H1 (cell line): ENCODE results near the gene CAPN14. TPM values are rescaled to one million over a fixed set of nuclear protein-coding genes. Genes with fewer than 3 reads are reported as not detected.
A peak's percentile ranks its signal among the peaks of the same experiment; 100 is the strongest.

ENCODE experiments used
- CTCF ChIA-PET: fragments of 300-600 bp; sonication (Branson Sonifier 250); formaldehyde crosslinking; loops from one replicate; lab custom pipeline; 2021; ENCODE audit not compliant: partially characterized antibody; lab: Charles Lee
- POLR2A ChIA-PET: fragments of 300-600 bp; sonication (Branson Sonifier 250); formaldehyde crosslinking; loops from one replicate; lab custom pipeline; 2021; ENCODE audit warnings: inconsistent platforms; ENCODE audit not compliant: partially characterized antibody; lab: Charles Lee
- DNase-seq, 2 experiments: peaks; one replicate each; pipeline versions ENCODE4 v3.0.0 to v3.0.0-alpha.2; 2010 to 2022; ENCODE audit warnings: low spot score in 2 of 2, low read depth in 1 of 2, mixed read lengths in 1 of 2
- FAIRE-seq: peaks from 2 replicates; lab custom pipeline; 2011; peaks lifted over from hg19 to GRCh38; lab: Jason Lieb, UNC
- H2AFZ ChIP-seq: 2 replicates; pipeline ENCODE4 v1.8.1; 2012; ENCODE audit warnings: low read length, inconsistent platforms
- H2AK5ac ChIP-seq: 2 replicates; pipeline ENCODE4 v1.6.1; 2013; ENCODE audit warnings: low read depth, low read length
- H2BK120ac ChIP-seq: replicated peaks from 2 replicates; pipeline ENCODE3; 2013; ENCODE audit warnings: low read depth, low read length, inconsistent platforms
- H2BK12ac ChIP-seq: 2 replicates; pipeline ENCODE4 v1.6.1; 2013; ENCODE audit warnings: low read depth, low read length
- H2BK15ac ChIP-seq: 2 replicates; pipeline ENCODE4 v1.6.1; 2013; ENCODE audit warnings: low read length
- H2BK20ac ChIP-seq: 2 replicates; pipeline ENCODE4 v1.6.1; 2013; ENCODE audit warnings: low read length
- H2BK5ac ChIP-seq: 2 replicates; pipeline ENCODE4 v1.6.1; 2013; ENCODE audit warnings: low read depth, low read length
- H3K14ac ChIP-seq: 2 replicates; pipeline ENCODE4 v1.6.1; 2013; ENCODE audit warnings: inconsistent platforms; ENCODE audit not compliant: insufficient read length
- H3K18ac ChIP-seq: 2 replicates; pipeline ENCODE4 v1.6.1; 2013; ENCODE audit warnings: low read length; ENCODE audit errors: extremely low read depth
- H3K23ac ChIP-seq: 2 replicates; pipeline ENCODE4 v1.6.1; 2013; ENCODE audit warnings: inconsistent platforms; ENCODE audit not compliant: insufficient read length
- H3K23me2 ChIP-seq: 2 replicates; pipeline ENCODE4 v1.6.1; 2013; ENCODE audit warnings: low read depth, low read length
- H3K27ac ChIP-seq: 2 replicates; pipeline ENCODE4 v1.6.1; 2011; ENCODE audit warnings: low read depth, low read length, inconsistent platforms
- H3K27me3 ChIP-seq, 4 experiments: replicated peaks in 1 of 4; 1 replicate in 1 of 4; 2 replicates in 3 of 4; pipeline versions ENCODE4 v1.6.1 to v1.8.1; 2011 to 2013; ENCODE audit warnings: low read length in 3 of 4, mild to moderate bottlenecking in 3 of 4, inconsistent platforms in 2 of 4, mixed read lengths in 2 of 4, moderate library complexity in 1 of 4; ENCODE audit not compliant: control insufficient read depth in 3 of 4, insufficient read depth in 3 of 4; ENCODE audit errors: extremely low read depth in 1 of 4
- H3K36me3 ChIP-seq, 4 experiments: 2 replicates each; pipeline versions ENCODE4 v1.6.1 to v1.8.1; 2011 to 2013; ENCODE audit warnings: mild to moderate bottlenecking in 4 of 4, low read length in 3 of 4, moderate library complexity in 2 of 4, control low read depth in 1 of 4, inconsistent platforms in 1 of 4; ENCODE audit not compliant: insufficient read depth in 4 of 4, control insufficient read depth in 2 of 4
- H3K4ac ChIP-seq: replicated peaks from 2 replicates; pipeline ENCODE3; 2013; ENCODE audit warnings: low read length, low read depth, mixed read lengths, inconsistent platforms; ENCODE audit not compliant: insufficient read length
- H3K4me1 ChIP-seq, 4 experiments: replicated peaks in 1 of 4; 1 replicate in 1 of 4; 2 replicates in 3 of 4; pipeline versions ENCODE4 v1.6.1 to v1.8.1; 2011 to 2013; ENCODE audit warnings: low read length in 3 of 4, inconsistent platforms in 2 of 4, mixed read lengths in 1 of 4; ENCODE audit not compliant: insufficient read depth in 4 of 4, control insufficient read depth in 3 of 4
- H3K4me2 ChIP-seq, 2 experiments: 2 replicates each; pipeline versions ENCODE4 v1.6.1 to v1.8.1; 2011 to 2013; ENCODE audit warnings: low read depth in 2 of 2, low read length in 2 of 2, control low read depth in 1 of 2, inconsistent platforms in 1 of 2, mild to moderate bottlenecking in 1 of 2; ENCODE audit not compliant: insufficient read depth in 1 of 2
- H3K4me3 ChIP-seq, 4 experiments: fragments of 200-600, 300-600 bp in 1 of 4; sonication (generic), shearing (Covaris generic), sonication (Bioruptor Twin) in 1 of 4; 2 replicates each; pipeline versions ENCODE4 v1.5.1 to v1.8.1; 2011 to 2016; ENCODE audit warnings: low read length in 4 of 4, low read depth in 3 of 4, control low read depth in 2 of 4, inconsistent platforms in 2 of 4, mild to moderate bottlenecking in 2 of 4, mixed read lengths in 1 of 4, moderate library complexity in 1 of 4; ENCODE audit not compliant: insufficient read depth in 2 of 4; ENCODE audit errors: extremely low read depth in 1 of 4
- H3K56ac ChIP-seq: replicated peaks from 2 replicates; pipeline ENCODE3; 2013; ENCODE audit warnings: low read depth, mild to moderate bottlenecking, mixed read lengths, low read length, inconsistent platforms; ENCODE audit not compliant: insufficient read length
- H3K79me1 ChIP-seq: 2 replicates; pipeline ENCODE4 v1.6.1; 2013; ENCODE audit warnings: low read depth, low read length, control low read depth
- H3K79me2 ChIP-seq, 2 experiments: 2 replicates each; pipeline versions ENCODE4 v1.6.1 to v1.8.1; 2012 to 2013; ENCODE audit warnings: low read length in 2 of 2, mild to moderate bottlenecking in 2 of 2, inconsistent platforms in 1 of 2; ENCODE audit not compliant: insufficient read depth in 2 of 2, control insufficient read depth in 1 of 2
- H3K9ac ChIP-seq, 4 experiments: replicated peaks in 1 of 4; 1 replicate in 1 of 4; 2 replicates in 3 of 4; pipeline versions ENCODE4 v1.6.1 to v1.8.1; 2011 to 2013; ENCODE audit warnings: low read depth in 3 of 4, low read length in 3 of 4, control low read depth in 2 of 4, mild to moderate bottlenecking in 2 of 4, moderate library complexity in 2 of 4, inconsistent platforms in 1 of 4; ENCODE audit errors: extremely low read depth in 1 of 4
- H3K9me3 ChIP-seq, 2 experiments: 2 replicates each; pipeline versions ENCODE4 v1.6.1 to v1.8.1; 2012 to 2013; ENCODE audit warnings: mild to moderate bottlenecking in 2 of 2, moderate library complexity in 2 of 2, control low read depth in 1 of 2, inconsistent platforms in 1 of 2, low read depth in 1 of 2, low read length in 1 of 2, mixed read lengths in 1 of 2; ENCODE audit not compliant: insufficient read depth in 2 of 2
- H4K20me1 ChIP-seq, 2 experiments: replicated peaks in 1 of 2; 2 replicates each; pipeline versions ENCODE3 to v1.8.1; 2011 to 2013; ENCODE audit warnings: inconsistent platforms in 2 of 2, low read length in 2 of 2, mild to moderate bottlenecking in 1 of 2; ENCODE audit not compliant: insufficient read depth in 2 of 2, control insufficient read depth in 1 of 2
- H4K5ac ChIP-seq: 2 replicates; pipeline ENCODE4 v1.6.1; 2013; ENCODE audit warnings: low read length, low read depth, mixed read lengths, inconsistent platforms; ENCODE audit not compliant: insufficient read length
- H4K8ac ChIP-seq: 2 replicates; pipeline ENCODE4 v1.8.0; 2013; ENCODE audit warnings: mild to moderate bottlenecking, moderate library complexity, low read length, inconsistent platforms; ENCODE audit not compliant: insufficient read depth; ENCODE audit errors: extremely low read depth
- H4K91ac ChIP-seq: replicated peaks from 2 replicates; pipeline ENCODE3; 2013; ENCODE audit warnings: low read length, mixed read lengths, inconsistent platforms; ENCODE audit not compliant: insufficient read length
- ATF3 ChIP-seq: IDR thresholded peaks from 2 replicates; pipeline ENCODE4 v1.6.1; 2011; ENCODE audit warnings: low read depth, mild to moderate bottlenecking, low read length; ENCODE audit not compliant: insufficient read depth
- BCL11A ChIP-seq, 2 experiments: IDR thresholded peaks; one replicate each; pipeline ENCODE4 v1.6.1; 2011; ENCODE audit warnings: low read depth in 2 of 2, low read length in 2 of 2, mild to moderate bottlenecking in 2 of 2
- CBX8 ChIP-seq: fragments of 300-800, 300-1000 bp; sonication (generic); IDR thresholded peaks from 2 replicates; pipeline ENCODE4 v1.7.1; 2016; ENCODE audit warnings: low read depth, low read length, borderline replicate concordance
- EGR1 ChIP-seq: IDR thresholded peaks from 2 replicates; pipeline ENCODE4 v1.6.1; 2011; ENCODE audit warnings: low read depth, low read length, borderline replicate concordance
- FOSL1 ChIP-seq: IDR thresholded peaks from 2 replicates; pipeline ENCODE4 v1.6.1; 2011; ENCODE audit warnings: mild to moderate bottlenecking, low read depth, low read length, moderate library complexity; ENCODE audit not compliant: insufficient read depth
- GABPA ChIP-seq: IDR thresholded peaks from 2 replicates; pipeline ENCODE4 v1.6.1; 2011; ENCODE audit warnings: mild to moderate bottlenecking, low read length, moderate library complexity, borderline replicate concordance; ENCODE audit not compliant: insufficient read depth
- NANOG ChIP-seq: IDR thresholded peaks from 2 replicates; pipeline ENCODE4 v1.6.1; 2011; ENCODE audit warnings: low read length, low read depth, mild to moderate bottlenecking, inconsistent platforms; ENCODE audit not compliant: insufficient read depth, poor library complexity, severe bottlenecking
- RBBP5 ChIP-seq: IDR thresholded peaks from 2 replicates; pipeline ENCODE4 v1.7.1; 2012; ENCODE audit warnings: low read depth, mild to moderate bottlenecking, inconsistent platforms, low read length, moderate library complexity, borderline replicate concordance
- SP1 ChIP-seq: IDR thresholded peaks from 2 replicates; pipeline ENCODE4 v1.6.1; 2011; ENCODE audit warnings: low read depth, low read length
- TAF7 ChIP-seq: optimal IDR thresholded peaks from 2 replicates; pipeline ENCODE3; 2011; ENCODE audit warnings: low read depth, mild to moderate bottlenecking, inconsistent platforms, low read length, moderate library complexity, borderline replicate concordance
- USF2 ChIP-seq: IDR thresholded peaks from 2 replicates; pipeline ENCODE4 v1.6.1; 2011; ENCODE audit warnings: low read length, improper control_type of control experiment
- ZNF274 ChIP-seq: IDR thresholded peaks from 2 replicates; pipeline ENCODE4 v1.7.0; 2012; ENCODE audit warnings: low read length, borderline replicate concordance; ENCODE audit errors: extremely low read depth
- WGBS, 2 experiments: shearing (Covaris generic) in 1 of 2; methylation state at CpG; one replicate each; pipeline versions ENCODE4 v1.1.6 to v1.1.7; 2013 to 2015; ENCODE audit warnings: low lambda C conversion rate in 2 of 2, mixed read lengths in 2 of 2, inconsistent platforms in 1 of 2, low coverage in 1 of 2, missing lambda C conversion rate in 1 of 2; ENCODE audit not compliant: insufficient replicate concordance in 2 of 2, insufficient coverage in 1 of 2, insufficient read length in 1 of 2; ENCODE audit errors: extremely low coverage in 1 of 2, missing lambda C conversion rate in 1 of 2; 5-methylcytosine and 5-hydroxymethylcytosine counted together
- polyA plus RNA-seq, 7 experiments: library from polyadenylated mRNA; depleted of rRNA in 3 of 7; stranded (reverse) in 5 of 7; unstranded in 2 of 7; fragments of >200 nt in 5 of 7; fragments of 200-250 nt in 2 of 7; gene quantifications; 1 replicate in 5 of 7; 2 replicates in 1 of 7; 4 replicates in 1 of 7; pipeline versions ENCODE4 v1.2.1 to v1.2.3, GENCODE V29; 2011 to 2013; ENCODE audit warnings: missing spikeins in 2 of 7, mixed read lengths in 2 of 7
- total RNA-seq: library from RNA; stranded (reverse); fragmentation: NEBNext Ultra II Directional; extraction: Animal tissue kit (Norgen Biotek cat#: 25700); gene quantifications from 2 replicates; pipeline ENCODE4 v1.2.1, GENCODE V29; 2021

The CAPN14 gene
- total and polyA plus RNA-seq, 2 of the 8 experiments (the other 6 are each of a cell fraction or from before 2014, with no cell fraction given), result 0.07 TPM; not detected in 1

GRCh38 chr2:31193806-31194205 is 23.5 kb downstream of the CAPN14 start:
- Histone ChIP-seq H3K14ac (no peak overlapping the region), H3K56ac (no peak overlapping the region), H3K9me3 (no peaks in the 10 kb centered on the region), H3K79me2 (no peaks in the 10 kb centered on the region), H3K27ac (no peak overlapping the region), H3K23ac (no peak overlapping the region), H2BK120ac (no peak overlapping the region), H2BK12ac (no peak overlapping the region), H3K79me1 (no peaks in the 10 kb centered on the region), H3K36me3 (no peaks in the 10 kb centered on the region), H2AK5ac (no peak overlapping the region), H2AFZ (0 out of 2 replicates have a peak overlapping the region, but pooled peaks have one; percentile 68), H3K9ac (no peak overlapping the region), H3K4me1 (no peaks in the 10 kb centered on the region; a peak in 1 of 7 replicates), H3K4ac (no peak overlapping the region), H4K20me1 (no peaks in the 10 kb centered on the region), H3K4me2 (no peak overlapping the region), H3K27me3 (no peaks in the 10 kb centered on the region; a peak in 1 of 7 replicates), H2BK20ac (no peak overlapping the region), H2BK5ac (no peak overlapping the region), H4K5ac (no peak overlapping the region), H2BK15ac (no peak overlapping the region), H3K4me3 (no peak overlapping the region), H4K91ac (no peak overlapping the region), H4K8ac (no peak overlapping the region), H3K23me2 (0 out of 2 replicates have a peak, but pooled peaks cover 2% of the 10 kb centered on the region), H3K18ac (no peak overlapping the region)
- DNase-seq (peak in 1 of 2 experiments; percentile 35), FAIRE-seq (no peak)
- ChIA-PET CTCF (interaction anchor here (0.6 to 4.0 kb wide), 21 partner anchors 12 to 515 kb away, joined by 3 to 20 read pairs (median 4); no protein-coding TSS in a partner anchor), POLR2A (no interaction called here)
- 89% methylated on average over 4 of the region's 4 CpGs; no CpG with 5 or more reads in 1 of the 2 experiments for WGBS, 2 experiments
- no peak for TF ChIP-seq EGR1
- TF ChIP-seq ZNF274, result no peak
- no peak for TF ChIP-seq CBX8
- no peak for TF ChIP-seq RBBP5
- TF ChIP-seq NANOG, result no peak
- TF ChIP-seq TAF7, result no peak
- TF ChIP-seq GABPA, result no peak
- TF ChIP-seq FOSL1, result no peak
- no peak for TF ChIP-seq BCL11A (IDR thresholded peaks at IDR 0.05; ENCODE audit: low read depth in 2 of 2, low read length in 2 of 2)
- TF ChIP-seq ATF3, result no peak
- no peak for TF ChIP-seq USF2
- no peak for TF ChIP-seq SP1
